CD14-positive monocyte (primary cell): ENCODE measurements around the gene ACTR2. TPM values are rescaled to one million over a fixed set of nuclear protein-coding genes. Genes with fewer than 3 reads are reported as not detected.

Source experiments
- DNase-seq, 3 donors: peaks; one replicate each; pipeline ENCODE4 v3.0.0-alpha.2; 2011 to 2022
- H2AFZ ChIP-seq: 2 replicates; pipeline ENCODE4 v1.6.0; 2012; ENCODE audit warnings: mild to moderate bottlenecking, low read depth, low read length, inconsistent platforms; ENCODE audit not compliant: insufficient read depth, poor library complexity, severe bottlenecking
- H3K27ac ChIP-seq, 2 donors: 1 replicate in 1 of 2; 2 replicates in 1 of 2; pipeline ENCODE4 v1.5.1; 2012 to 2013; ENCODE audit warnings: low read length in 2 of 2, control low read depth in 1 of 2, inconsistent platforms in 1 of 2, low read depth in 1 of 2, mild to moderate bottlenecking in 1 of 2
- H3K27me3 ChIP-seq, 2 donors: one replicate each; pipeline versions ENCODE4 v1.6.0 to v1.6.1; 2011 to 2013; ENCODE audit warnings: low read length in 2 of 2; ENCODE audit not compliant: control insufficient read depth in 2 of 2, insufficient read depth in 2 of 2
- H3K36me3 ChIP-seq, 2 donors: replicated peaks in 1 of 2; 1 replicate in 1 of 2; 2 replicates in 1 of 2; pipeline versions ENCODE4 v1.5.1 to v1.6.1; 2012 to 2013; ENCODE audit warnings: low read length in 2 of 2, control low read depth in 1 of 2, inconsistent platforms in 1 of 2, mild to moderate bottlenecking in 1 of 2; ENCODE audit not compliant: insufficient read depth in 2 of 2, control insufficient read depth in 1 of 2
- H3K4me1 ChIP-seq, 2 donors: 1 replicate in 1 of 2; 2 replicates in 1 of 2; pipeline versions ENCODE4 v1.5.1 to v1.6.1; 2012 to 2013; ENCODE audit warnings: low read length in 2 of 2, control low read depth in 1 of 2, inconsistent platforms in 1 of 2, mild to moderate bottlenecking in 1 of 2, moderate library complexity in 1 of 2; ENCODE audit not compliant: insufficient read depth in 2 of 2, control insufficient read depth in 1 of 2
- H3K4me2 ChIP-seq: replicated peaks from 2 replicates; pipeline ENCODE3; 2012; ENCODE audit warnings: low read length, moderate library complexity, mild to moderate bottlenecking; ENCODE audit not compliant: poor library complexity, severe bottlenecking; ENCODE audit errors: extremely low read depth
- H3K4me3 ChIP-seq, 3 experiments: fragments of 200-600 bp in 1 of 3; sonication (generic) in 1 of 3; replicated peaks in 1 of 3; 1 replicate in 2 of 3; 2 replicates in 1 of 3; pipeline ENCODE4 v1.5.1; 2011 to 2013; ENCODE audit warnings: low read length in 3 of 3, mild to moderate bottlenecking in 3 of 3, control low read depth in 2 of 3, low read depth in 2 of 3, inconsistent platforms in 1 of 3, moderate library complexity in 1 of 3
- H3K79me2 ChIP-seq: 2 replicates; pipeline ENCODE4 v1.6.0; 2012; ENCODE audit warnings: mild to moderate bottlenecking, control low read depth, inconsistent platforms, low read length, moderate library complexity; ENCODE audit not compliant: insufficient read depth
- H3K9ac ChIP-seq: 2 replicates; pipeline ENCODE4 v1.6.0; 2017; ENCODE audit warnings: low read length, mild to moderate bottlenecking; ENCODE audit not compliant: insufficient read depth, poor library complexity, severe bottlenecking
- H3K9me3 ChIP-seq, 2 donors: replicated peaks in 1 of 2; 1 replicate in 1 of 2; 2 replicates in 1 of 2; pipeline versions ENCODE4 v1.5.1 to v1.6.1; 2012 to 2013; ENCODE audit warnings: low read length in 2 of 2, control low read depth in 1 of 2; ENCODE audit not compliant: control insufficient read depth in 1 of 2, insufficient read depth in 1 of 2
- H4K20me1 ChIP-seq: 2 replicates; pipeline ENCODE4 v1.6.0; 2012; ENCODE audit warnings: mild to moderate bottlenecking, low read length, control low read depth, moderate library complexity; ENCODE audit not compliant: insufficient read depth
- H3K27ac Mint-ChIP-seq, 7 donors: one replicate each; pipeline ENCODE4 v1.8.0; 2020; ENCODE audit warnings: mild to moderate bottlenecking in 7 of 7, mixed read lengths in 7 of 7, moderate library complexity in 6 of 7, inconsistent platforms in 2 of 7
- H3K27me3 Mint-ChIP-seq, 3 donors: one replicate each; pipeline ENCODE4 v1.8.0; 2021 to 2022; ENCODE audit warnings: low read depth in 3 of 3, mild to moderate bottlenecking in 3 of 3, mixed read lengths in 3 of 3, moderate library complexity in 3 of 3, inconsistent platforms in 1 of 3
- H3K36me3 Mint-ChIP-seq, 2 donors: one replicate each; pipeline ENCODE4 v1.8.0; 2020; ENCODE audit warnings: mixed read lengths in 2 of 2, inconsistent platforms in 1 of 2, mild to moderate bottlenecking in 1 of 2
- H3K4me1 Mint-ChIP-seq: one replicate; pipeline ENCODE4 v1.8.0; 2020; ENCODE audit warnings: mild to moderate bottlenecking, mixed read lengths
- H3K4me3 Mint-ChIP-seq, 2 donors: one replicate each; pipeline ENCODE4 v1.8.0; 2020; ENCODE audit warnings: mild to moderate bottlenecking in 2 of 2, mixed read lengths in 2 of 2, moderate library complexity in 1 of 2
- H3K9me3 Mint-ChIP-seq, 7 donors: one replicate each; pipeline ENCODE4 v1.8.0; 2020 to 2022; ENCODE audit warnings: mixed read lengths in 7 of 7, mild to moderate bottlenecking in 6 of 7, moderate library complexity in 6 of 7, inconsistent platforms in 2 of 7
- WGBS: methylation state at CpG from one replicate; pipeline ENCODE4 v1.1.5; 2013; ENCODE audit warnings: missing lambda C conversion rate; ENCODE audit not compliant: insufficient coverage; 5-methylcytosine and 5-hydroxymethylcytosine counted together
- intact Hi-C, 2 donors: fragments of 100-400 bp; cut with micrococcal nuclease; formaldehyde crosslinking; loops; one replicate each; pipeline versions ENCODE4 v1.15.0 to v1.15.1; 2023
- polyA plus RNA-seq, 3 donors: library from polyadenylated mRNA; depleted of rRNA in 1 of 3; unstranded in 2 of 3; stranded (reverse) in 1 of 3; fragments of 300-500 nt in 2 of 3; fragments of >200 nt in 1 of 3; fragmentation: Illumina TruSeq in 2 of 3; gene quantifications; 1 replicate in 2 of 3; 2 replicates in 1 of 3; pipeline ENCODE4 v1.2.3, GENCODE V29; 2012 to 2021
- TF ChIP-seq, protein P1 (sequence below): fragments of 200-600 bp; IDR thresholded peaks from one replicate; pipeline ENCODE4 v1.8.0; 2022; ENCODE audit warnings: antibody characterized with exemption, mild to moderate bottlenecking

ACTR2 gene
- polyA plus RNA-seq, 3 donors = 88.7 to 560 (median 342) TPM

DNA sequence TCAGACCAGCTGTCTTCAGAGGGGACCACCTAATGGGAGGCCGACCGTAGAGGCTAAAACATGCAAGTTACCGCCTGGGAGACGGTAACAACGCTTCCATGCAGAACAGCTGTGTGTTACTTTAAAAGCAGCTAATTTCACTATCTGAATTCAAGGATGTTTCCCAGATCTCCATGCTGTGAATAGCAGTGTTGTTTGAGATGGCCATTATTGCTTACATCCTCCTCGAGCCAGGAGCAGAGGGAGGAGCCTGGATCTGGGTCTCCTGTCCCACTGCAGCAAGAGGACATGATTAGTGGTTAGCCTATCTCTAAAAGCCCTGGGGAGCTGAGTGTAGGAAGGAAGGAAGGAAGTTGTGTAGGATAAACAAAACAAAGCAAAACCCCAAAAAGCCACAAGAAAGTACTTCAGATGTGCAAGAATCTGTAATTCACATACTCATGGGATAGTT lies 50.9 kb downstream of the ACTR2 start:
- no peak overlapping the region for H3K4me3 Mint-ChIP-seq
- Histone ChIP-seq H3K27ac (no peak overlapping the region), H3K4me1 (peaks cover 0 to 3% of the 10 kb centered on the region in 2 donors), H3K9me3 (no peaks in the 10 kb centered on the region), H3K4me3 (no peak overlapping the region), H3K27me3 (no peaks in the 10 kb centered on the region), H3K79me2 (no peaks in the 10 kb centered on the region), H3K36me3 (peaks cover 2 to 4% of the 10 kb centered on the region in 2 donors), H4K20me1 (peaks cover 29% of the 10 kb centered on the region), H3K9ac (no peak overlapping the region), H3K4me2 (no peak overlapping the region), H2AFZ (no peak overlapping the region)
- TF ChIP-seq, protein P1, sequence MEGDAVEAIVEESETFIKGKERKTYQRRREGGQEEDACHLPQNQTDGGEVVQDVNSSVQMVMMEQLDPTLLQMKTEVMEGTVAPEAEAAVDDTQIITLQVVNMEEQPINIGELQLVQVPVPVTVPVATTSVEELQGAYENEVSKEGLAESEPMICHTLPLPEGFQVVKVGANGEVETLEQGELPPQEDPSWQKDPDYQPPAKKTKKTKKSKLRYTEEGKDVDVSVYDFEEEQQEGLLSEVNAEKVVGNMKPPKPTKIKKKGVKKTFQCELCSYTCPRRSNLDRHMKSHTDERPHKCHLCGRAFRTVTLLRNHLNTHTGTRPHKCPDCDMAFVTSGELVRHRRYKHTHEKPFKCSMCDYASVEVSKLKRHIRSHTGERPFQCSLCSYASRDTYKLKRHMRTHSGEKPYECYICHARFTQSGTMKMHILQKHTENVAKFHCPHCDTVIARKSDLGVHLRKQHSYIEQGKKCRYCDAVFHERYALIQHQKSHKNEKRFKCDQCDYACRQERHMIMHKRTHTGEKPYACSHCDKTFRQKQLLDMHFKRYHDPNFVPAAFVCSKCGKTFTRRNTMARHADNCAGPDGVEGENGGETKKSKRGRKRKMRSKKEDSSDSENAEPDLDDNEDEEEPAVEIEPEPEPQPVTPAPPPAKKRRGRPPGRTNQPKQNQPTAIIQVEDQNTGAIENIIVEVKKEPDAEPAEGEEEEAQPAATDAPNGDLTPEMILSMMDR = no peak
- peaks cover 10% of the 10 kb centered on the region for H3K4me1 Mint-ChIP-seq
- H3K9me3 Mint-ChIP-seq = no peaks in the 10 kb centered on the region
- peaks cover 2 to 5% (median 5%) of the 10 kb centered on the region in 3 donors for H3K27me3 Mint-ChIP-seq
- H3K27ac Mint-ChIP-seq = no peak overlapping the region
- 65% methylated on average over 4 of the region's 6 CpGs for WGBS
- intact Hi-C loops = no loop called here
- DNase-seq = no peak
- peaks cover 8 to 15% of the 10 kb centered on the region in 2 donors for H3K36me3 Mint-ChIP-seq

GRCh38 chr2:65279756-65280155 lies 52.1 kb downstream of the ACTR2 start:
- Mint-ChIP-seq H3K9me3 (no peaks in the 10 kb centered on the region), H3K27me3 (peaks cover 2 to 5% (median 5%) of the 10 kb centered on the region in 3 donors), H3K27ac (no peak overlapping the region), H3K4me3 (no peak overlapping the region), H3K4me1 (peaks cover 10% of the 10 kb centered on the region), H3K36me3 (peaks cover 2 to 6% of the 10 kb centered on the region in 2 donors)
- Histone ChIP-seq H3K4me2 (no peak overlapping the region), H3K36me3 (no peaks in the 10 kb centered on the region), H2AFZ (no peak overlapping the region), H4K20me1 (peaks cover 22% of the 10 kb centered on the region), H3K4me1 (peaks cover 0 to 3% of the 10 kb centered on the region in 2 donors), H3K27ac (no peak overlapping the region), H3K4me3 (no peak overlapping the region), H3K79me2 (no peaks in the 10 kb centered on the region), H3K9ac (no peak overlapping the region), H3K9me3 (no peaks in the 10 kb centered on the region), H3K27me3 (no peaks in the 10 kb centered on the region)
- intact Hi-C loops = no loop called here
- DNase-seq = no peak
- TF ChIP-seq, protein P1 = no peak
- WGBS = 82% methylated on average over 3 of the region's 6 CpGs
